Psoas muscle (tissue), 8 donors: Measurements from ENCODE around the gene CPEB1. TPM values are rescaled to one million over a fixed set of nuclear protein-coding genes. Genes with fewer than 3 reads are reported as not detected.

ENCODE experiments used
- ATAC-seq, 4 donors: fragments of 200-7000 bp; cut with Tn5 transposase; one replicate each; pipeline ENCODE4 v1.9.1; 2020; ENCODE audit warnings: moderate library complexity in 3 of 4, mild to moderate bottlenecking in 2 of 4
- DNase-seq, 2 donors: peaks; one replicate each; pipeline ENCODE4 v3.0.0-alpha.2; 2020
- H3K27ac ChIP-seq: fragments of 200-600 bp; one replicate; pipeline ENCODE4 v1.8.0; 2022
- H3K27me3 ChIP-seq, 3 donors: fragments of 200-600 bp in 1 of 3; one replicate each; pipeline versions ENCODE4 v1.6.1 to v1.8.0; 2013 to 2022; ENCODE audit warnings: low read length in 2 of 3, mild to moderate bottlenecking in 2 of 3, moderate library complexity in 1 of 3; ENCODE audit not compliant: insufficient read depth in 3 of 3
- H3K36me3 ChIP-seq, 2 donors: fragments of 200-600 bp in 1 of 2; one replicate each; pipeline versions ENCODE4 v1.6.1 to v1.8.0; 2013 to 2022; ENCODE audit warnings: low read depth in 1 of 2, mild to moderate bottlenecking in 1 of 2, moderate library complexity in 1 of 2; ENCODE audit not compliant: insufficient read depth in 1 of 2
- H3K4me1 ChIP-seq: fragments of 200-600 bp; one replicate; pipeline ENCODE4 v1.8.0; 2022
- H3K4me3 ChIP-seq: fragments of 200-600 bp; one replicate; pipeline ENCODE4 v1.8.0; 2022; ENCODE audit warnings: mild to moderate bottlenecking
- H3K9me3 ChIP-seq: fragments of 200-600 bp; one replicate; pipeline ENCODE4 v1.8.0; 2022
- WGBS, 3 donors: extraction: QIAGEN DNeasy Blood & Tissue Kit; methylation state at CpG; one replicate each; pipeline versions ENCODE4 v1.1.6 to v1.1.7; 2013; 5-methylcytosine and 5-hydroxymethylcytosine counted together
- intact Hi-C, 2 donors: fragments of 100-400 bp; cut with DNase I; formaldehyde crosslinking; loops; one replicate each; pipeline versions ENCODE4 v1.11.0 to v1.14.2; 2022
- polyA plus RNA-seq, 3 donors: library from polyadenylated mRNA; stranded (reverse); fragments of 200-250 nt; gene quantifications; one replicate each; pipeline ENCODE4 v1.2.3, GENCODE V29; 2013
- total RNA-seq, 4 donors: library from RNA; stranded (reverse); fragmentation: NEBNext Ultra II Directional in 2 of 4; extraction: Animal tissue kit (Norgen Biotek cat#: 25700) in 2 of 4; gene quantifications; one replicate each; pipeline versions ENCODE4 v1.2.1 to v1.2.4, GENCODE V29; 2021 to 2023
- TF ChIP-seq, protein P1 (sequence below): fragments of 200-600 bp; IDR thresholded peaks from one replicate; pipeline ENCODE4 v1.8.0; 2022; ENCODE audit warnings: antibody characterized with exemption
- donor health status: healthy with polysubstance abuse.
- donor health status: DM: no; HTN: no; CAD: no; lungs with moderate emphysema.
- donor health status: Bipolar disorder and iron deficiency.
- donor health status: healthy.
- donor health status: DM: yes; HTN: yes; CAD: no.
- donor health status: DM: no; HTN: no; CAD: no.
- donor health status: DM: no; HTN: no; CAD: no.
- donor health status: DM: yes; HTN: yes; CAD: no.

The CPEB1 gene
- total and polyA plus RNA-seq, 7 donors: 0.07 to 4.6 (median 1.3) TPM

- Histone ChIP-seq H3K4me3 (no peak overlapping the region), H3K27me3 (peaks cover 0 to 23% (median 0%) of the 10 kb centered on the region in 3 donors), H3K4me1 (no peaks in the 10 kb centered on the region), H3K27ac (no peak overlapping the region), H3K9me3 (no peaks in the 10 kb centered on the region), H3K36me3 (no peaks in the 10 kb centered on the region)
- 47 to 49% (median 48%) methylated on average over 3 of the region's 3 CpGs for WGBS, 3 donors
- ATAC-seq: no peak
- TF ChIP-seq, protein P1, sequence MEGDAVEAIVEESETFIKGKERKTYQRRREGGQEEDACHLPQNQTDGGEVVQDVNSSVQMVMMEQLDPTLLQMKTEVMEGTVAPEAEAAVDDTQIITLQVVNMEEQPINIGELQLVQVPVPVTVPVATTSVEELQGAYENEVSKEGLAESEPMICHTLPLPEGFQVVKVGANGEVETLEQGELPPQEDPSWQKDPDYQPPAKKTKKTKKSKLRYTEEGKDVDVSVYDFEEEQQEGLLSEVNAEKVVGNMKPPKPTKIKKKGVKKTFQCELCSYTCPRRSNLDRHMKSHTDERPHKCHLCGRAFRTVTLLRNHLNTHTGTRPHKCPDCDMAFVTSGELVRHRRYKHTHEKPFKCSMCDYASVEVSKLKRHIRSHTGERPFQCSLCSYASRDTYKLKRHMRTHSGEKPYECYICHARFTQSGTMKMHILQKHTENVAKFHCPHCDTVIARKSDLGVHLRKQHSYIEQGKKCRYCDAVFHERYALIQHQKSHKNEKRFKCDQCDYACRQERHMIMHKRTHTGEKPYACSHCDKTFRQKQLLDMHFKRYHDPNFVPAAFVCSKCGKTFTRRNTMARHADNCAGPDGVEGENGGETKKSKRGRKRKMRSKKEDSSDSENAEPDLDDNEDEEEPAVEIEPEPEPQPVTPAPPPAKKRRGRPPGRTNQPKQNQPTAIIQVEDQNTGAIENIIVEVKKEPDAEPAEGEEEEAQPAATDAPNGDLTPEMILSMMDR: no peak
- no peak for DNase-seq
- intact Hi-C loops: no loop called here
These were observed 6.5 kb upstream of the CPEB1 start for GRCh38 chr15:82653483-82654168.

DNA sequence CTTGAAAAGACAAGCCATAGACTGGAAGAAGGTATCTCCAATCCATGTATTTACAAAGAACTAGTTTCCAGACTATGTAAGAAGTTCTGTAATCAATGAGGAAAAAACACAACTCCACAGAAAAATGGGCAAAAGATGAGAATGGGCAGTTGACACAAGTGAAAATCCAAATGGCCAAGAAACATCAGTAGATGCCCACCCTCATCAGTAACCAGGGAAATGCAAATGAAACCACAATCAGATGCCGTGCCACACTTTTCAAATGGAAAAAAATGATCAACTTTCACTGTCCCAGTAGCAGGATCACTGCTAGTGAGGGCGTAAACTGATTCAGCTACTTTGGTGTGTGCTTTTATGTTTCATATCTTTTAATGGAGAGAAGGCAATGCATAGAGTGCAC, 4.5 kb upstream of the CPEB1 start:
- Histone ChIP-seq H3K9me3 (no peaks in the 10 kb centered on the region), H3K27ac (no peak overlapping the region), H3K4me3 (no peak overlapping the region), H3K36me3 (no peaks in the 10 kb centered on the region), H3K4me1 (peaks cover 10% of the 10 kb centered on the region), H3K27me3 (peaks cover 5 to 42% (median 12%) of the 10 kb centered on the region in 3 donors)
- DNase-seq: no peak
- no peak for ATAC-seq
- intact Hi-C loops: no loop called here
- TF ChIP-seq, protein P1: no peak
- 86 to 87% (median 86%) methylated on average over 2 of the region's 2 CpGs for WGBS, 3 donors

DNA sequence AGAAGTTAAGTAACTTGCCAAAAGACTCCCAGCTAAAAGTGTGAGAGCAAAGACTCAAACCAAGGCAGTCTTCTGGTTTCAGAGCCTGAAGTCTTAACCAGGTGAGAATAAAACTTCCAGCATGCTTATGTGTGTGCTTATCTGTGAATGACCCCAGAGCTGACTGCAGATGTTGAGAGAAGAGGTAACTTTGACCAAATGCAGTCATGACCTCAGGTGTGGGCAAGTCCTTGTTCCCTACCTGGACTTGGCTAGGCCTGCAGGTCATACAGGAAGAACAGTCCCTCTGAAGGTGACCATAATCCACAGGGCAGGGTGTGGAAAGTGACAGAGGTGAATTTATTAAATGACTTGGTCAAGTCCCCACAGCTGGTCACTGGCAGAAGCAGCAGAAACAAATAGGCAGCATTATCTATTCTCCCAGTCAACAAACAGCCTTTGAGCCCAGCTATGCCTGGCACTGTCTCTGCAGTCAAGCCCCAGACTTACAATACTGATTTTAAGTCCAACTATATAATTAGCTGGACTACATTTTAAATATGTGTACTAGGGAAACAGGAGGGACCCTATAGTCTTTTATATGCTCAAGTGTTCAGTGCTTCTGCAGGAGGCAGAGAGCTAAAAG, 3.0 kb upstream of the CPEB1 start:
- Histone ChIP-seq H3K27ac (no peak overlapping the region), H3K4me1 (peaks cover 12% of the 10 kb centered on the region), H3K27me3 (peaks cover 5 to 58% (median 20%) of the 10 kb centered on the region in 3 donors), H3K36me3 (no peaks in the 10 kb centered on the region), H3K4me3 (no peak overlapping the region), H3K9me3 (no peaks in the 10 kb centered on the region)
- intact Hi-C loops: no loop called here
- ATAC-seq (no peak), DNase-seq (no peak)
- TF ChIP-seq, protein P1: no peak

DNA sequence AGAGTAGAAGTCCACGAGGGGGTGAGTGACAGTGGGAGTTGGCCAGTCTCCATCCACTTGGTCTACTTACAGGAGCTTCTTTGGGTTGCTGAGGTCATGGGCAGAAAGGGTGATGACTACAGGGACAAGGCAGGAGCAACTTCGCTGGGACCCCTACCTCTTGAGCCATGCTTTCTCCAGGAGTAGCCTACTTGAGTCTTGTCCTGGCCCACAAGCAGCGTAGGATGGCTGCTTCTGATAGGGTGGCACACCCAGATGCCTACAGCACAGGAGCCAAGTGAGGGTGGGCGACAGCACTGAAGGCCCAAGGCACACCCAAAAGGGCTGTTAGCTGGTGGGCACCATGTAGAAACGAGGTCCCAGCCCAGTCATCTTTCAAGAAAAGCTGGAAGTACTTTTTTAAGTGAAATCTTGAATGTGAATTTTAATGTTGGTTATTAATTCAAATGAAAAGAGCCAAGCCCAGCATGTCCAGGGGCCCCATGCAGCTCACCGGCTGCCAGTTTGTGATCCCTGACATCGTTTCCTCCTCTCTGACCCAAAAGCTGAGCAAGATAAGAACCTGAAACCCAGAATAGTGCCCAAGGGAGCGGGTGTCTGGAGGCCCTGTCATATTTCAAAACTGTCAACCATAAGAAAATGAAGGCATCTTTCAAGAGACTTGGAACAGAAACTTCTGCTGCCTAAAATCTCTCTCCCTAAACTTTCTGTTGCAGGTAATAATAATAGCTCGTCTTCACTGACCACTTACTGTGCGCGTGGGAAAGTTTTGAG, 2.2 kb upstream of the CPEB1 start:
- Histone ChIP-seq H3K27me3 (peaks cover 5 to 65% (median 20%) of the 10 kb centered on the region in 3 donors), H3K27ac (no peak overlapping the region), H3K9me3 (no peaks in the 10 kb centered on the region), H3K4me3 (no peak overlapping the region), H3K4me1 (peaks cover 12% of the 10 kb centered on the region), H3K36me3 (no peaks in the 10 kb centered on the region)
- intact Hi-C loops: no loop called here
- 70 to 75% (median 74%) methylated on average over 11 of the region's 11 CpGs for WGBS, 3 donors
- ATAC-seq (no peak), DNase-seq (no peak)
- TF ChIP-seq, protein P1: no peak
